Measurements from ENCODE around the gene NCAM1. TPM values are rescaled to one million over a fixed set of nuclear protein-coding genes. Genes with fewer than 3 reads are reported as not detected.

Gene NCAM1
- total RNA-seq, 1 donor from 2014 or later: 27.3 TPM

DNA sequence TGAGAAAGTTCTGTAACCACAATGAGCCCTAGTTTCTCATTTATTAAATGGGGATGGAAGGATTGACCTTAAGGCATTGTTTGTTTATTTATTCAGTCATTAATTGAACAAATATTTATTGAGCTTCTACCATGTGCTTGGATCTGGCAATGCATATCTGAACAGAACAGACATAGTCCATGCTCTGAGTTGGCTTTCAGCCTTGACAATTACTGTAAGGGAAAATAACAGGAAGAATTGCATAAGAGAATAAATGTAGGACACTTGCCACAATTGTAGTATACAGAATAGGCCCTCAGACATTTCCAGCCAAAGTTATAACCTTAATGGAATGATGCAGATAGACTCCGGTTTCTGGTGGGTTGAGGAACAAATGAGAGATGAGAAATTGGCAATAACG is 192.6 kb downstream of the NCAM1 start:
- TF ChIP-seq, protein P1, sequence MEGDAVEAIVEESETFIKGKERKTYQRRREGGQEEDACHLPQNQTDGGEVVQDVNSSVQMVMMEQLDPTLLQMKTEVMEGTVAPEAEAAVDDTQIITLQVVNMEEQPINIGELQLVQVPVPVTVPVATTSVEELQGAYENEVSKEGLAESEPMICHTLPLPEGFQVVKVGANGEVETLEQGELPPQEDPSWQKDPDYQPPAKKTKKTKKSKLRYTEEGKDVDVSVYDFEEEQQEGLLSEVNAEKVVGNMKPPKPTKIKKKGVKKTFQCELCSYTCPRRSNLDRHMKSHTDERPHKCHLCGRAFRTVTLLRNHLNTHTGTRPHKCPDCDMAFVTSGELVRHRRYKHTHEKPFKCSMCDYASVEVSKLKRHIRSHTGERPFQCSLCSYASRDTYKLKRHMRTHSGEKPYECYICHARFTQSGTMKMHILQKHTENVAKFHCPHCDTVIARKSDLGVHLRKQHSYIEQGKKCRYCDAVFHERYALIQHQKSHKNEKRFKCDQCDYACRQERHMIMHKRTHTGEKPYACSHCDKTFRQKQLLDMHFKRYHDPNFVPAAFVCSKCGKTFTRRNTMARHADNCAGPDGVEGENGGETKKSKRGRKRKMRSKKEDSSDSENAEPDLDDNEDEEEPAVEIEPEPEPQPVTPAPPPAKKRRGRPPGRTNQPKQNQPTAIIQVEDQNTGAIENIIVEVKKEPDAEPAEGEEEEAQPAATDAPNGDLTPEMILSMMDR (IDR thresholded peaks at IDR 0.05; ENCODE audit: unreplicated experiment): no peak
- peaks cover 6% of the 10 kb centered on the region for H3K27me3 Mint-ChIP-seq
- no peak overlapping the region for H3K27ac Mint-ChIP-seq
- no peak for DNase-seq (ENCODE audit: low spot score, unreplicated experiment)
- no peaks in the 10 kb centered on the region for H3K4me1 Mint-ChIP-seq (ENCODE audit: low read depth)
- no peaks in the 10 kb centered on the region for H3K9me3 Mint-ChIP-seq (ENCODE audit: low read depth)
- H3K4me3 Mint-ChIP-seq (ENCODE audit: low read depth): no peak overlapping the region
- no peaks in the 10 kb centered on the region for H3K36me3 Mint-ChIP-seq (ENCODE audit: insufficient read depth)

GRCh38 chr11:113159988-113160807 is 199.0 kb downstream of the NCAM1 start:
- Mint-ChIP-seq H3K36me3 (ENCODE audit: insufficient read depth) (no peaks in the 10 kb centered on the region), H3K4me1 (ENCODE audit: low read depth) (peaks cover 16% of the 10 kb centered on the region), H3K27me3 (no peaks in the 10 kb centered on the region), H3K9me3 (ENCODE audit: low read depth) (no peaks in the 10 kb centered on the region), H3K4me3 (ENCODE audit: low read depth) (no peak overlapping the region), H3K27ac (no peak overlapping the region)
- TF ChIP-seq, protein P1 (IDR thresholded peaks at IDR 0.05; ENCODE audit: unreplicated experiment): no peak
- DNase-seq (ENCODE audit: low spot score, unreplicated experiment): no peak

DNA sequence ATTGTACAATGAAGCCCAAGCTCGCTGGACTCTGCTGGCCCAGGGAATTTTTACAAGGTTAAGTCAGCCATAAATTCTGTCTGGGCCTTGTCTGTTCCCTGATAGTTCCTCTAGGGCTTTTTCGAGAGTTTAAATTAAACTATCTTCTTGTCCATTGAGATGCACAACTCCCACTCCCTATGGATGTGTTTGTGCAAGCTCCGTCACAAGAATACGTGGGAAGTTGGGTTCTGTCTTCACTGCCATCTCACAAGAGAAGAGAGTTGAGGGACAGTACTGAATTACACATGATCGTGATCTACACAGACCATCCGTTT is 199.5 kb downstream of the NCAM1 start:
- DNase-seq (ENCODE audit: low spot score, unreplicated experiment): no peak
- TF ChIP-seq, protein P1 (IDR thresholded peaks at IDR 0.05; ENCODE audit: unreplicated experiment): no peak
- Mint-ChIP-seq H3K27me3 (no peaks in the 10 kb centered on the region), H3K9me3 (ENCODE audit: low read depth) (no peaks in the 10 kb centered on the region), H3K27ac (no peak overlapping the region), H3K4me1 (ENCODE audit: low read depth) (peaks cover 16% of the 10 kb centered on the region), H3K36me3 (ENCODE audit: insufficient read depth) (no peaks in the 10 kb centered on the region), H3K4me3 (ENCODE audit: low read depth) (no peak overlapping the region)

GRCh38 chr11:113161711-113162591 is 200.7 kb downstream of the NCAM1 start:
- no peaks in the 10 kb centered on the region for H3K27me3 Mint-ChIP-seq
- H3K27ac Mint-ChIP-seq: peak overlapping the region; percentile 87

GRCh38 chr11:113162592-113162962 is 201.4 kb downstream of the NCAM1 start:
- no peak for DNase-seq (ENCODE audit: low spot score, unreplicated experiment)
- H3K36me3 Mint-ChIP-seq (ENCODE audit: insufficient read depth): no peaks in the 10 kb centered on the region
- TF ChIP-seq, protein P1 (IDR thresholded peaks at IDR 0.05; ENCODE audit: unreplicated experiment): peak; percentile 39
- H3K27ac Mint-ChIP-seq: peak overlapping the region; percentile 87
- H3K4me3 Mint-ChIP-seq (ENCODE audit: low read depth): no peak overlapping the region
- no peaks in the 10 kb centered on the region for H3K27me3 Mint-ChIP-seq
- H3K9me3 Mint-ChIP-seq (ENCODE audit: low read depth): no peaks in the 10 kb centered on the region
- peaks cover 16% of the 10 kb centered on the region for H3K4me1 Mint-ChIP-seq (ENCODE audit: low read depth)

More at GRCh38 chr11:113161711-113162591, 200.7 kb downstream of the NCAM1 start:
- Mint-ChIP-seq H3K4me3 (ENCODE audit: low read depth) (no peak overlapping the region), H3K4me1 (ENCODE audit: low read depth) (peaks cover 16% of the 10 kb centered on the region), H3K9me3 (ENCODE audit: low read depth) (no peaks in the 10 kb centered on the region), H3K36me3 (ENCODE audit: insufficient read depth) (no peaks in the 10 kb centered on the region)
- no peak for DNase-seq (ENCODE audit: low spot score, unreplicated experiment)
- TF ChIP-seq, protein P1 (IDR thresholded peaks at IDR 0.05; ENCODE audit: unreplicated experiment): no peak

All from progenitor cell of endocrine pancreas (in vitro differentiated cells).